Astrocyte of the hippocampus (primary cell): Measurements from ENCODE around the gene MCM3AP.
"Not testable (repeated sequence)": the region's sequence is repeated elsewhere in the genome, so short reads cannot be mapped to it uniquely, and the experiment has no call there.

Source experiments
- DNase-seq: peaks from one replicate; pipeline ENCODE4 v3.0.0; 2011; ENCODE audit warnings: low read depth, low spot score

MCM3AP gene

GRCh38 chr21:46311568-46311967, 26.2 kb upstream of the MCM3AP start:
- no peak for DNase-seq

GRCh38 chr21:46310260-46310659, 24.8 kb upstream of the MCM3AP start:
- not testable (repeated sequence) for DNase-seq

- DNase-seq, result peak; percentile 43
These were observed 23.0 kb upstream of the MCM3AP start for GRCh38 chr21:46308431-46308830.

- peak; percentile 87 for DNase-seq
These were observed 22.2 kb upstream of the MCM3AP start for GRCh38 chr21:46307625-46308024.

- no peak for DNase-seq
These were observed 19.5 kb upstream of the MCM3AP start for GRCh38 chr21:46304955-46305354.

GRCh38 chr21:46304437-46304836, 19.0 kb upstream of the MCM3AP start:
- no peak for DNase-seq

- no peak for DNase-seq
These were observed 16.3 kb upstream of the MCM3AP start for GRCh38 chr21:46301759-46302158.

- DNase-seq, result no peak
These were observed 13.8 kb upstream of the MCM3AP start for GRCh38 chr21:46299167-46299566.

- peak; percentile 54 for DNase-seq
These were observed 12.2 kb upstream of the MCM3AP start for GRCh38 chr21:46297338-46298271.

- DNase-seq, result no peak
These were observed 10.8 kb upstream of the MCM3AP start for GRCh38 chr21:46295996-46296752.

- DNase-seq, result peak; percentile 61
These were observed 9.9 kb upstream of the MCM3AP start for GRCh38 chr21:46295177-46295770.

GRCh38 chr21:46294647-46295176, 9.3 kb upstream of the MCM3AP start:
- peak; percentile 53 for DNase-seq

GRCh38 chr21:46291561-46291960, 6.2 kb upstream of the MCM3AP start:
- no peak for DNase-seq

GRCh38 chr21:46289655-46290179, 4.3 kb upstream of the MCM3AP start:
- no peak for DNase-seq

GRCh38 chr21:46287541-46287940, 2.1 kb upstream of the MCM3AP start:
- no peak for DNase-seq

- DNase-seq, result no peak
These were observed 1.2 kb upstream of the MCM3AP start for GRCh38 chr21:46286648-46287002.

GRCh38 chr21:46285761-46286647, 593 bp upstream of the MCM3AP start, which contains the start of gene YBEY:
YBEY (plus strand) TSS chr21:46286342; CDS start chr21:46286914, 572 bp downstream.
- DNase-seq, result peak; percentile 97

GRCh38 chr21:46284733-46285132, 678 bp downstream of the MCM3AP start:
- DNase-seq, result no peak

GRCh38 chr21:46284077-46284644, 1.2 kb downstream of the MCM3AP start:
- no peak for DNase-seq

- DNase-seq, result no peak
These were observed 10.5 kb downstream of the MCM3AP start for GRCh38 chr21:46274797-46275390.
